SK-N-MC (cell line): ENCODE measurements around the gene TNS2.

Experiments used
- EZH2 ChIP-seq: fragments of 200-600 bp; sonication (generic); IDR thresholded peaks from one replicate; pipeline ENCODE4 v1.6.1; 2017; ENCODE audit warnings: antibody characterized with exemption
- POLR2AphosphoS5 ChIP-seq: IDR thresholded peaks from 2 replicates; pipeline ENCODE4 v1.6.1; 2012; ENCODE audit warnings: mild to moderate bottlenecking, low read depth, low read length, borderline replicate concordance

DNA sequence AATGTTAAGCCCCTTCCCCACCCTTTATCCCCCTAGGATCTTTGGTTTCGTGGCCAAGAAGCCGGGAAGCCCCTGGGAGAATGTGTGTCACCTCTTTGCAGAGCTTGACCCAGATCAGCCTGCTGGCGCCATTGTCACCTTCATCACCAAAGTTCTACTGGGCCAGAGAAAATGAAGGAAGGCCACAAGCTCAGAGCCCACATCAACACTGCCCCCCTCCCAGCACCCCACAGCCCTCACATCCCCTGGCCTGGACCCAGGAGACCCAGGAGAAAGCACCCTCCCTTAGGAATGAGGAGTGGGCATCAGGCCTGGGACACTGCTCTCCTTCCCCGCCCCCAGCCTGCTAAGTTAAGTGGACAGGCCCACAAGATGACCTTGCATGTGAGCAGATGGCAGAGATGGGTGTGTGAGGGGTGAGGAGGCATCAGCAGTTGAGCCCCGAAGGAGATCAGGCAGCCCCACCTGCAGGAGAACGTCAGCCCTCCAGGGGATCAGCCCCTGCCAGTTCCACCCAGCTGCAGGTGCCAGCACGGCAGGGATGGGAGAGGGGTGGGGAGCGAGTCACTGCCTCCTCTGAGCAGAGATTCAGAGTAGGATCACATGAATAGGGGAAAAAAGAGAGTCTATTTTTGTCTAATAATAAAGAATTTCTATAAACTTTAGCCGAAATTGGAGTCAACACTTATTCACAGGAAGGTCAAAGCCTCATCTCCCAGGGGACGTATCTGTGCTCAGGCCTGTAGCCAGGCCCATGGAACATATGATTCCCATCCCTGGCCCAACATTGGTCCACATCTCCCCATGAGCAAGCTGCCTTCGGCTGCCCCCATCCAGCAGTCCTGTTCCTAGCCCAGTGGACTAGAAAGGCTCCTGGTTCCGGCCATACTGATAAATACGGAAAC, 14.1 kb downstream of the TNS2 start:
- TF ChIP-seq EZH2 (no peak), POLR2AphosphoS5 (no peak)
